ENCODE data around the gene KCNJ6. TPM values are rescaled to one million over a fixed set of nuclear protein-coding genes. Genes with fewer than 3 reads are reported as not detected.

Gene KCNJ6
- total RNA-seq, 1 experiment from 2014 or later = not detected

GRCh38 chr21:37958537-37958936 lies 42.3 kb upstream of the KCNJ6 start:
- Histone ChIP-seq H3K9me3 (ENCODE audit: control insufficient read depth, insufficient read depth, low read depth, low read length) (no peaks in the 10 kb centered on the region), H3K27ac (ENCODE audit: low read length) (no peak overlapping the region), H3K4me1 (ENCODE audit: control insufficient read depth, insufficient read depth, low read length) (no peaks in the 10 kb centered on the region), H3K36me3 (ENCODE audit: control insufficient read depth, insufficient read depth, low read length) (no peaks in the 10 kb centered on the region), H3K4me3 (ENCODE audit: low read depth in 2 of 2, low read length in 2 of 2) (no peak overlapping the region), H3K27me3 (ENCODE audit: control insufficient read depth, insufficient read depth, low read length) (peaks cover 2% of the 10 kb centered on the region; the same call in 1 of the 2 replicates)
- CTCF ChIA-PET = no interaction called here
- BruUV-seq (replicated peaks) = no TSS peak
- in situ Hi-C loops (cut with HindIII; ENCODE audit: low pct_unique_long_range_greater_than_20kb, low sequenced_read_pairs) = no loop called here
- POLR2A ChIA-PET = no interaction called here
- DNase-seq (ENCODE audit: low read depth, low spot score) (no peak), ATAC-seq (no peak)
- TF ChIP-seq POLR2AphosphoS5 (IDR thresholded peaks at IDR 0.05; ENCODE audit: low read depth, low read length) (no peak), REST (IDR thresholded peaks at IDR 0.05; ENCODE audit: insufficient read depth in 1 of 2, low read depth in 2 of 2, low read length in 1 of 2) (no peak), SIN3A (IDR thresholded peaks at IDR 0.05; ENCODE audit: borderline replicate concordance, insufficient read depth, low read depth, low read length) (no peak), TCF7L2 (IDR thresholded peaks at IDR 0.05; ENCODE audit: low read depth, low read length) (no peak), CTCF (IDR thresholded peaks at IDR 0.05) (no peak)
- intact Hi-C loops (cut with micrococcal nuclease; ENCODE audit: unreplicated experiment) = no loop called here

GRCh38 chr21:37956772-37957171 lies 40.5 kb upstream of the KCNJ6 start:
- CTCF ChIA-PET = no interaction called here
- Histone ChIP-seq H3K27ac (ENCODE audit: low read length) (no peak overlapping the region), H3K36me3 (ENCODE audit: control insufficient read depth, insufficient read depth, low read length) (no peaks in the 10 kb centered on the region), H3K4me1 (ENCODE audit: control insufficient read depth, insufficient read depth, low read length) (no peaks in the 10 kb centered on the region), H3K27me3 (ENCODE audit: control insufficient read depth, insufficient read depth, low read length) (peaks cover 2% of the 10 kb centered on the region; the same call in 1 of the 2 replicates), H3K9me3 (ENCODE audit: control insufficient read depth, insufficient read depth, low read depth, low read length) (no peaks in the 10 kb centered on the region), H3K4me3 (ENCODE audit: low read depth in 2 of 2, low read length in 2 of 2) (no peak overlapping the region)
- POLR2A ChIA-PET = no interaction called here
- DNase-seq (ENCODE audit: low read depth, low spot score) = no peak
- no TSS peak for BruUV-seq (replicated peaks)
- TF ChIP-seq TCF7L2 (IDR thresholded peaks at IDR 0.05; ENCODE audit: low read depth, low read length) (no peak), SIN3A (IDR thresholded peaks at IDR 0.05; ENCODE audit: borderline replicate concordance, insufficient read depth, low read depth, low read length) (no peak), REST (IDR thresholded peaks at IDR 0.05; ENCODE audit: insufficient read depth in 1 of 2, low read depth in 2 of 2, low read length in 1 of 2) (no peak), POLR2AphosphoS5 (IDR thresholded peaks at IDR 0.05; ENCODE audit: low read depth, low read length) (no peak), CTCF (IDR thresholded peaks at IDR 0.05) (no peak)
- intact Hi-C loops (cut with micrococcal nuclease; ENCODE audit: unreplicated experiment) = no loop called here
- in situ Hi-C loops (cut with HindIII; ENCODE audit: low pct_unique_long_range_greater_than_20kb, low sequenced_read_pairs) = no loop called here
- no peak for ATAC-seq
